Activated T-helper 1 cell treated with anti-CD3 and anti-CD28 coated beads, Interleukin-2, amount 50 U/mL, for 16 hours (primary cell): ENCODE data around the gene MCRIP1.

Experiments
- DNase-seq, 2 donors: peaks; one replicate each; pipeline ENCODE4 v3.0.0-alpha.2; 2020; ENCODE audit warnings: low read depth in 1 of 2, low spot score in 1 of 2

Gene MCRIP1

GRCh38 chr17:81805707-81806460, 27.2 kb downstream of the MCRIP1 start:
- DNase-seq = no peak

DNA sequence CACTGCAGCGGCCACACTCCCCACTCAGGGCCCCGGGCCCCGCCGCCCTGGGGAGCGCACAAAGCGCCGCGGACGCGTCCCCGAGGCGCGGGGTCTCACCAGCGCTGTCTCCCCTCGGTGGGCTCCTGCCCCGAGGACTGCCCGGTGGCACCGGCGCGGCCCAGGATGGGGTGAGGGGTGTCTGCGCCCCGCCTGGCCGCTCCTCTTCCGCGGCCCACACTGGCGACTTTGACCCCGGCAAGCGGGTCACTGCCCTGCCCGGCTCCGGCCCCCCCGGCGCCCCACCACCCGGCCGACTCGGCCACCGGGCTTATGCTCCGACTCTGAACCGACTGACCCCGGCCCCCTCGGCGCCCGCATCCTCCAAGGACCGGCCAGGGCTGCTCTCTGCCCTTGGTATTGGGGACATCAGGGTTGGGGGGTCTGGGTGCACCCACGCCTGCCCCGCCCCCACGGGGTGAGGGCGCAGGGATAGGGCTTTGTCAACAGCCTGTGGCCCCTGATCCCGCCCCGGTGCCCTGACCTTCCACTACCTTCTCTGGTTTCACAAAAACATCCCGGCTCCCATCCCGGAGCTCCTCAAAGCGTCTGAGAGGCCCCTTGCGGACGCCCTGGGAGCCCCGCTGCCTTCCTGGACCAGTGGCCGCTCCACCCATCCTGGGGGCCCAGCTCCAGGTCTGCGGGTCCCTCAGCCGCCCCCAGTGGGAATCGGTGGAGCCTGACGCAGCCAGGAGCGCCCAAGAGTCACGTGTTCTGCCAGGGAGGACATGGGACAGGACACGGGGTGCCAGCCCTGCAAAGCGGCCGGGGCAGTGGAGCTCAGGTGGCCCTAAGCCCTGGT, 28.3 kb downstream of the MCRIP1 start:
- no peak for DNase-seq

DNA sequence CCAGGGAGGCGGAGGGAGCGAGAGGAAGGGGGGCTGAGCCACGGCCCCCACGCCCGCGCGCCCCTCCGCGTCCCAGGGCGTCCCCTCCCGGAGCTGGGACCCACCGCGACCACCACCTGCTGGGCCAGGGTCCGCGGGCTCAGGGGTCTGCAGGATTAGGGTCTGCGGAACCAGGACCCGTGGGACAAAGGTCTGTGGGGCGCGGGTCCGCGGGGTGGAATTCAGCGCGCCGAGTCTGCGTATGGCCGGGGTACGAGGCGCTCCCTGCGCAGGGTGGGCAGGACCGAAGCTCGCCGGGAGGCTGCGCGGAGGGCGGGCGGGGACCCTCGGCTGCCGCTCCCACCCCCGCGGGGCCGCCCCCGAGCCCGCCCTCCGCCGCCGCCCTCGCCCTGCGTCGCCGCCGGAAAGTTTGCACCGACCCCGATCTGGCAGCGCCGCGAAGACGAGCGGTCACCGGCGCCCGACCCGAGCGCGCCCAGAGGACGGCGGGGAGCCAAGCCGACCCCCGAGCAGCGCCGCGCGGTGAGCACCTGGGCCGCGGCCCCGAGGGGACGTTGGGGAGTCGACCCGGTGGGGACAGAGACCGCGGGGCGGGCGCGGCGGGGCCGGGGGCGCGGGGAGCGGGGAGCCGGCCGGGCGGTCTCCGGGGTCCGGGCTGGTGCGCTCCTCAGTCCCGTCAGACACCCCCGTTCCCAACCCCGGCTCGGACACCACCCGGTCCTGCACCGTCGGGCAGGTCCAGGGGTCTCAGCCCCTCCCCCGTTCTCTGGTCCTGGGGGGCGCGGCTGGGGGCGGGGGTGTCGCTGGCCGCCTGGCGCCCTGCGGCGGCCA, 29.1 kb downstream of the MCRIP1 start, which contains the start of gene GCGR:
Gene GCGR, plus strand, starts transcription at position 423 of the 831 bp plus-strand sequence. CDS start 4,869 bp downstream, outside the sequence.
- no peak for DNase-seq

- no peak for DNase-seq
Measured at GRCh38 chr17:81802856-81803643, 30.0 kb downstream of the MCRIP1 start.

DNA sequence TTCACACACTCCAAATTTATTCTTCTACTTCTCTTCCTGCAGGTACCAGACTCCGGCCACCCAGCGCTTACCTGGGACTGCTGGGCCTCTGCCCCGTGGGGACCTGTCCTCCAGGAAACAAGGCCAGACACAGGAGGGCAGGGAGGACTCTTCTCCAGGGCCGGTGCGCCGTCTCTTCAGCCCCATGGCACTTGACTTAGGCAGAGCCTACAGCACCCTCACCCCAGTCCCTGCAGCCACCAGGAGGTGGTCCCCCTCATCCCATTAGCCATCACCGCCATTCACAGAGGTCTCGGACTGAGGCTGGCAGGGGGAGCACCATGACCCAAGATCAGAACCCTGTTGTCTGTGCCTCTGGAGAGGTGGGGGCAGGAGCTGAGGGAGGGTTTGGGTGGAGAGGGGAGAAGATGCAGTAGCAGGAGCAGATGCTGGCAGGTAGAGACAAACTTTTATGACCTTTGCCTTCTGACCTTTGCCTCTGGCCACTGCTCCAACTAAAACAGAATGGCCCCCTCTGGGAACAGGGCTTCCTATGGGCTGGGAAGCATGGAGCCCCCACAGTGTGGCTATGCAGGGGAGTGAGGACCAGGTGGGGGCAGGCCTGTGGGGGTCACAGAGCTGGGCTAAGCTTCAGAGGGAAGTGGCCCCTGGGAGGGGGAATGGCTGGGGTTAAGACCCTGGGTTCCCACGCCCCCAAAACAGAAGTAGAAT, 30.9 kb downstream of the MCRIP1 start:
- no peak for DNase-seq

DNA sequence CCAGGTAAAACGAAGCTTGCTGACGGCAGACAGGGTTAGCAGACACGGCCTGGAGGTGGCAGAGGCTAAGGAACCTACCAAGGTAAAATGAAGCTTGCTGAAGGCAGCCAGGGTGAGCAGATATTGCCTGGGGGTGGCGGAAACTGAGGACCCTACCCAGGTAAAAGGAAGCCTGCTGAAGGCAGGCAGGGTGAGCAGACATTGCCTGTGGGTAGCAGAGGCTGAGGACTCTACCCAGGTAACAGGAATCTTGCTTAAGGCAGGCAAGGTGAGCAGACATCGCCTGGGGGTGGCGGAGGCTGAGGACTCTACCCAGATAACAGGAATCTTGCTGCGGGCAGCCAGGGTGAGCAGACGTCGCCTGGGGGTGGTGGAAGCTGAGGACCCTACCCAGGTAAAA, 31.8 kb downstream of the MCRIP1 start:
- DNase-seq = no peak

DNA sequence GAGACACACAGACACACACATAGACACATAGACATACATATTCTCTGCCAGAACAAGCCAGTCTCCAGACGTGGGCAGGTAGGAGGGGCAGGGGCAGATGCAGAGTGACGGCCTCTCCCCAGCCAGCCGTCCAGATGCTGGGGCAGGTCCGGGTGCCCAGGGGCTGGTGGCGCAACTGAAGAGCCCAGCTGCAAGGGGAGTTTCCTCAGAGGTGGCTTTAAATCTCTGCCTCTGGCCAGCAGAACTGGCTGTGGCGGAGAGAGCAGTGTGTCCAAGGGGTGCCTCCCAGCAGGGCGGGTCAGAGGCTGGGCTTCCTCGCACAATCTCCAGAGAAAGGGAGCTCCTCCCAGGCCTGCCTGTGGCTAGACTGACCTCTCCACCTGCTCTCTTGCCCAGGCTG, 38.6 kb downstream of the MCRIP1 start:
- DNase-seq = no peak

DNA sequence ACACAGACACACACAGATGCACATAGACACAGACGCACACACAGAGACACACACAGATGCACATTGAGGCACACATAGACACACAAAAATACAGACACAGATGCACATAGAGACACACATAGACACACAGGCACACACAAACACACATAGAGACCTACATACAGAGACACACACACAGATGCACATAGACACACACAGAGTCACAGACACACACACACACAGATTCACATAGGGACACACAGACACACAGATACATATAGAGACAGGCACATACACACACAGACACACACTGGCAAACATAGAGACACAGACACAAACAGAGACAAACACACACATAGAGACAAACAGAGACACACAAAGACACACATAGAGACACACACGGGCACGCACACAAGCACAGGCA, 39.0 kb downstream of the MCRIP1 start:
- DNase-seq = no peak

DNA sequence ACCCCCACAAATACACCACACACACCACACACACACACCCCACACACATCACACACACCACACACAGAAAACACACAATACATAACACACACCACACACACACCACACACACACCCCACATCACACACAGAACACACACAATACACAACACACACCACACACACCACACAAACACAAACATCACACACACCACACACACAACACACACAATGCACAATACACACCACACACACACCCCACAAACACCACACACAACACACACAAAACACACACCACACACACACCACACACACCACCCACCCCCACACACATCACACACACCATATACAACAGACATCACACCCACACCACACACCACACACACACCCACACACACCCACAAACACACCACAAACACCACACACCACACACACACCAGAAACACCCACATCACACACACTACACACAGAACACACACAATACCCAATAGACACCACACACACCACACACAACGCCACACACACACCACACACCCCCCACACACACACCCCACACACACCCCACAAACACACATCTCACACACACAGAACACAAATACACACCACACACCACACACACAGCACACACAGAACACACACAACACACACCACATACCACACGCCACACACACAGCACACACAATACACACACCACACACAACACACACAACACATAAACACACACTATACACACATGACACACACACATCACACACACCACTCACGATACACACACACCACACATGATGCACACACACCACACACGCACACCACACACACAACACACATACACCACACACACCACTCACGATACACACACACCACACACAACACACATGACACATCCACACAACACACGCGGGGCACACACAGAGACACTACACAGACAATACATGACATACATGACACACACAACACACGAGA, 40.1 kb downstream of the MCRIP1 start:
- no peak for DNase-seq
